ENCODE data around the gene OR10G3.

- TF ChIP-seq REST (IDR thresholded peaks at IDR 0.05; ENCODE audit: insufficient read depth in 1 of 2, low read depth in 2 of 2, low read length in 1 of 2), result no peak
- TF ChIP-seq CTCF (IDR thresholded peaks at IDR 0.05), result no peak
- no peak for TF ChIP-seq POLR2AphosphoS5 (IDR thresholded peaks at IDR 0.05; ENCODE audit: low read depth, low read length)
- TF ChIP-seq TCF7L2 (IDR thresholded peaks at IDR 0.05; ENCODE audit: low read depth, low read length), result no peak
- no peak for TF ChIP-seq SIN3A (IDR thresholded peaks at IDR 0.05; ENCODE audit: borderline replicate concordance, insufficient read depth, low read depth, low read length)
Measured at GRCh38 chr14:21553266-21553665, 26.6 kb downstream of the OR10G3 start.

Measured in Panc1 (cell line).